Prostate gland (tissue), 2 donors: ENCODE results near the gene FUCA1.

ENCODE experiments used
- CTCF ChIP-seq, 4 experiments: fragments of 200-600 bp in 2 of 4; fragments of 450-650 bp in 2 of 4; sonication (generic) in 2 of 4; IDR thresholded peaks; 1 replicate in 3 of 4; 2 replicates in 1 of 4; pipeline ENCODE4 v1.5.1; 2016 to 2019; ENCODE audit warnings: antibody characterized with exemption in 4 of 4, mild to moderate bottlenecking in 2 of 4, moderate library complexity in 2 of 4
- POLR2A ChIP-seq: fragments of 450-650 bp; IDR thresholded peaks from one replicate; pipeline ENCODE4 v1.6.1; 2016; ENCODE audit warnings: antibody characterized with exemption, mild to moderate bottlenecking
- POLR2AphosphoS5 ChIP-seq: sonication (generic); formaldehyde crosslinking; IDR thresholded peaks from one replicate; pipeline ENCODE4 v1.6.1; 2017; ENCODE audit warnings: antibody characterized with exemption

- TF ChIP-seq CTCF (IDR thresholded peaks at IDR 0.05) (no peak), POLR2A (no peak), POLR2AphosphoS5 (no peak)
These were observed 47.4 kb upstream of the FUCA1 start for GRCh38 chr1:23915466-23915865.
